ENCODE results near the gene RNH1.

GRCh38 chr11:497565-498296, 9.3 kb downstream of the RNH1 start:
- TF ChIP-seq CTCF (IDR thresholded peaks at IDR 0.05) (no peak), POLR2A (IDR thresholded peaks at IDR 0.05) (no peak)

Measured in body of pancreas (tissue), 4 donors.